SIG-M5 (cell line): ENCODE results near the gene ANKRD63.

Experiments
- DNase-seq: peaks from one replicate; lab custom pipeline; 2025; lab: John Stamatoyannopoulos, UW

ANKRD63 gene

DNA sequence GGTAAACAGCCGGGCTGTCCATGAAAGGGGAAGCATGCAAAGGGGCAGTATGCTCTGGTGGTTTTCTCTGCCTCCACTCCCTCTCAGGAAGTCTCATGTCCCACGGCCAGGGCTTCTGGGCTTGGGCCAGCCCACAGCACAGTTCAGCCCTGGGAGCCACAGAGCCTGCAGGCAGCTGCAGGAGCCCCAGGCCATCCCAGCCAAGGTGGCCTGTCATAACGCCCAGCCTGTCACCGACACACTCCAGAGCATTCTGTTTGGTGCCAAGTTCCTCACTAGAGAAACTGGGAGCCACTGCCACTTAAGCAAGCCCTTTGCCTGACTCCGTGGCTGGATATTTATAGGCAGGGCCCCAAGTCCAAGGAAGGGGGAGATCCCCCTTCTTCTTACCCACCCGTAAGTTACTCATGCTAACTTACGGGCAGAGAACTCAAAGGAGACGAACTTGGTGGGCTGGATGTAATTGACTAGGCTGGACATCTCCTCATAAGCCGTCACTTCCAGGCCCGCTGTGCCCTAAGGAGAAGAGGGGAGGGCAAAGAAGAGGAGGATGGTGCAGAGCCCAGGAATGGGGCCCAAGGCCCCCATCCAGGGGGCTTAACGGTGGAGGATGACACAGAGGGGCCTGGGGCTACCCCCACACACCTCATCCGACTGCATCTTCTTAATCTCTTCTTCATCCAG is 13.2 kb upstream of the ANKRD63 start:
- no peak for DNase-seq

DNA sequence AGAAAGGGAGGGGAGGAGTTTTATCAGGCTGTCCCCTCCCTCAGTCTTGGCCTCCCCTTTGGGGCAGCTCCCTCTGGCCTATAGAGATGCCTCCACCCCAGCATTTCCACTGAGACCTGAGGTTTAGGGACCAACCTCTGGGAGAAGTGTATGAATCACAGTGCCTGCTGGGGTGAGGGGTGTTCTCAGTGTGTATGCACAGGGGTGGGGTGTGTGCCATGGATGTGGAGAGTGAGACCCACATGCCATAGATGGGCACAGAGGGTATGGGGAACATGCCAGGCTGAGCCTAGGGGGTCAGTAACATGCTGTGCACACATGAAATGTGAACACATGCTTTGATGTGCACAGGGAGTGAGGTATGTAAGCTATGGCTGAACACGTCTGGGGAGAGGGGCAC is 12.4 kb upstream of the ANKRD63 start:
- DNase-seq = no peak

DNA sequence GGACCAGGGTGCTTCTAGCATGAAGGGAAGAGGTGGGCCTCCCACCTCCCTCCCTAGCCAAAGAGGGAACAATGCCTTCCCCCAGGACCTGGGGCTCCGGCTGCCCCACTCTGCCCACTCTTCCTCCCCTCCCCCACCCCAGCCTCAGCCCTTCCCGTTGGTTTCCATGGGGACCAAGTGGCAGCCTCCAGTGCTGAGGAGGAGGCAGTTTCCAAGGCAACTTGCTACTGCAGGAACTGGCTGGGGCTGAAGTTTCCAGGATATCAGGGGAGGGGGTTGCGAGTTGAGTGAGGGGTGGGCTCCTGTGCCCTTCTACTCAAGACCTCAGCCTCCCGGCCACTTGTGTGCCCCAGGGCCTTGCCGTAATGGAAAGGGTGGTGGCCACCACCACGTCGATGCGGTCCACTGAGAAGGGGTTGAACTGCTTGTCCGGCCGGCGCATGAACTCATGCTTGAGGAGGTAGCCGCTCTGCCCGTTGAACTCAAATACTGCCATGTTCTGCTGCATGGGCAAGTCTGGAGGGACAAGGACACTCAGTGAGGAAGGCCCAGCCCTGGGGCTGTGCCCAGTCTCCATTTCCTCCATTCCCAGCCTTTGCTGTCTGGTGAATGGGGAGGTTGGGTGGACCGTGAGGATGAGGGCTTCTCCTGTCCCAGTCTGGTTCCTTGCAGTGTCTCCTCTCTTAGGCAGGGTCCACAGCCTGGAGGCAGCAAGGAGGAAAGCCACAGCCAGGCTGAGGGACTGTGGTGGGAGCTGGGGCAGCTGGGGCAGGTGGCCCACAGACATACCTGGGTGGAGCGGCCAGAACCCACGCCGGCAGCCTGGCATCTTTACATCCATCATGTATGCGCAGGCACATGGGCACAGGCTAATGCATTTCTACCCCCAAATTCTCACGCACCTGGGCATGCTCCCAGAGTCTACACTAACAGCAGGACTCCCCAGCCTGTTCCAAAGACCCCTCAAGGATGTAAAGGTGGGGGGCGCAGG is 11.3 kb upstream of the ANKRD63 start:
- DNase-seq = no peak

DNA sequence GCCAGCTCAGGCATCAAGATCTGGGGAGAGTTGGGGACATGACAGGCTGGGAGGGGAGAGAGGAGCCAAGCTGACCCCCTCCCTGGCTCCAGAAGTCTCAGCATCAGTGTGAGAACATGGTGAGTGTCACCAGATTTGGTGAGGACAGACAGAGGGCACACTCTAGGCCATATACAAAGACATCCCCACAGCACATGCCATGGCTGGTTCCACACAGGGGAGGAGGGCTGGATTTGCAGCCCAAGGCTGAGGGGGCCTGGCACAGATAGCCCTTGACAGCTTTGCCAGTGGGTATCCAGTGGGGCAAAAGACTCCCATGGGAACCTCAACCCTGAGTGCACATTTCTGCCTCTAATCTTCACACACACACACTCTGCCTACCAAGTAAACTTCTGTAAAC is 10.1 kb upstream of the ANKRD63 start:
- no peak for DNase-seq

DNA sequence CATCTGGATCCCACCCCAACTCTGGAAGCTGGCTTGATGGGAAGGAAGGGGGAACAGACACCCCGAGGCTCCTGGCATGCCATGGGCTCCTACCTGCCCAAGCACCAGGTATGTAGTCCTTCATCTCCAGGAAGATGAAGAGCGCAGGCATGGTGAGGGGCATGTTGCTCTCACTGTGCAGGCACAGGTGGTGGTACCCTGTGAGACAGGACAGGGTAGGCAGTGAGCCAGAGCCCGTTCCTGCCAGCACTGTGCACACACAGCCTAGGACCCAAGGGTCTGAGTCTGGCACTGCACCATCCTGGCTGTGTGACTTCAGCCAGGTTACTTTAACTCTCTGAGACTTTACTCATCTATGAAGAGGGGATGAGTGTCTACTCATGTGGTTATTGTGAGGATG is 9.4 kb upstream of the ANKRD63 start:
- DNase-seq = no peak

DNA sequence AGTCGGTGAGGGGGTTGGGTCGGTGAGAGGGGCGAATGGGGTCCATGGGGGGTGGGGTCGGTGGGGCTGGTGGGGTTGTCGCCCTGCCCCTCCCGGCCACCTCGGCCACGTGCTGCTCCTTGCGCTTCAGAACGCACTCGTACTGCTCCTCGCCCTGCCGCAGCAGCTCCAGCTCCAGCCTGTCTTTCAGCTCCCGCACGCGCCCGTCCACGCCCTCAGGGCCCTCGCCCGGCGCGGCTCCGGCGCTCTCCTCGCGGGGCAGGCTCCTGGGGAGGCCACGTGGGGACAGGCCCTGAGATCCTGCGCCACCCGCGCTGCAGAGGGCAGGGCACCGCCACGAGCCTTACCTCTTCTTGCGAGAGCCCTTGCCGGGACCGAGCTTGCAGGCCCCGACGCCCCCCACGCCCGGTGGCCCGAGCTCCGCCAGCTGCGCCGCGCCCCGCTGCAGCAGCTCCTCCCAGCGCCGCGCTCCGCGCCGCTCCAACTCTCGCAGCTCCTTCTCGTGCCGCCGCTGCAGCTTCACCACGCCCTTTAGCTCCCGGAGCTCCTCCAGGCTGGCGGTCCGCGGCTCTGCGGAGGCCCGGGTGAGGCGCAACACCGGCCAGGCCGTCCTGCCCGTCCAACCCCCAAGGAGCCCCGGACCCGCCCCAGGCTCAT is 8.2 kb upstream of the ANKRD63 start:
- no peak for DNase-seq

DNA sequence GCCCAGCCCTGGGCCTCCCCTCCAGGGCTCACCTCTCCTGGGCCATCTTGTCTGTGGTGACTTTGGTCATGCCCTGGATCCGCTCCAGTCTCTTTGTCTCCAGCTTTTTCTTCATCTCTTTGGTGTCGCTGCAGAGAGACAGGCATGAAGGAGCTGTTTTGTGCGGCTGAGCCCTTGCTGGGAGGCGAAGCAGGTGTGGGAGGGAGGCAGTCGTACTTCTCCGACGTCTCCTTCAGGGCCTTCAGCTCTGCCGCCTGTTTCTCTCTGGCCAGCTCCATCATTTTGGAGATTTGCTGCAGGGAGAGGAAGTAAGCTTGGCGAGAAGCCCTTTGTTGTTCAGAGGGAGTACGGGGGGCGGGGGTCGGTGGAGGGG is 7.7 kb upstream of the ANKRD63 start:
- no peak for DNase-seq

DNA sequence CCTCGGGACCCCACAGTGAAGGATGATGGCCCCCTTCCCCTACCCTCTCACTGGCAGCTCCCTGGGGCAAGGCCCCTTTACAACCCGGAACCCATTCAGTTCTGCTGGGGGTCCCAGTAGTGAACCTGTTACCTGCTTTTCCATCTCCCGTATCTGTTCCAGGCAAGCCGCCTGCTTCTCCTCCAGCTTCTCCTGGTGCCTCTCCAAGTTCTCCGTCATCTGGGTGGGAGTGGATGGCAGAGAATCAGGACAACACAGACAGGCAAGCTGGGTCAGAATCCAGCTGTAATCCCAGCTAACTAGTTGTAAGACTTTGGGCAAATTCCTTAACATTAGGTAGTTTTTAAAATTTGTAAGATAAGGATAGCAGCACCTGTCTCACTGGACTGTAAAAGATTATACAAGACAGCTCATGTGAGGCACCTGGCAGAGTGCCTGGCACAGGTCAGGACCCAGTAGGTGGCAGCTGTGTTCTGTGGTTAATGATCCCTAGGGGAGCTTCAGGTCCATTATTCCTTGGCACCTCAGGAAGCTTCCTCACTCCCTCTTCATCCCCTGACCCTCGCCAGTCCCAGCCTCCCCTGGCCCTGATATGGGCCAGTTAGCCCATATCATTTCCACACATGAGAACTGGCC is 6.4 kb upstream of the ANKRD63 start:
- no peak for DNase-seq

DNA sequence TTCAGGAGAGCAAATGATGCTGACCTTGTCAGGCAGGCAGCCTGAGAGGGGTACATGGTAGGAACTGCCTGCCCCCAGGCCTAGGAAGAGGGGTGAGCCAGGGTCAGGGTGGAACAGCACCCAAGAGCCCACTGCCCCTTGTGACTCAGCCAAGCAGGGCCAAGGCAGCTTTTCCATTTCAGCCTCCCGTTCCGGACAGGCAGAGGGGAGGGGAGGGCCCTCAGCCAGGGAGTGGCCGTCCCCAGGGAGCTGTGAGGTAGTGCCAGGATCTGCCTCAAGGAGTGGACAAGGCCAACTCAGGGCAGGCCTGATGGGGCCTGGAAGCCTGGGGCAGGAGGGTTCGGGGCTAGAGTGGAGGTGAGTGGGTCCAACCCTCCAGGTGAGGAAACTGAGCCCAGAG is 5.1 kb upstream of the ANKRD63 start:
- DNase-seq = no peak

DNA sequence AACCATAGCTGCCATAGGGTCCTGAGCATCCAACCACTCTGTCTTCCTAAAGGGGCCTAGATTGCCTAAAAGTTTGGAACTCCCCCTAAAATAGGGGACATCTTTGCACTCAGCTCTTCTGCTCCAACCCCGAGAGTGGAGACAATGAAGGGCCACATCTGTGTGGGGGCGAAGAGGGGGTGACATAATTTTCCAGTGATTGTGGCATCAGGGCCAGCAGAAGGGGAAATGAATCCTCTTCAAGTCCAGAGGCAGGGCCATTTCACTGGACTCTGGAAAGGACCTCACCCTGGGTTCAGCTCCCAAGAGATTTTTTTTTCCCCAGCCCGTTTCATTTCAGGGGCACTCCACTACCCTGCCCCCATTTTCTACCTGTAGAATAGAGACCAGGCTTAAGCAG is 4.6 kb upstream of the ANKRD63 start:
- no peak for DNase-seq

DNA sequence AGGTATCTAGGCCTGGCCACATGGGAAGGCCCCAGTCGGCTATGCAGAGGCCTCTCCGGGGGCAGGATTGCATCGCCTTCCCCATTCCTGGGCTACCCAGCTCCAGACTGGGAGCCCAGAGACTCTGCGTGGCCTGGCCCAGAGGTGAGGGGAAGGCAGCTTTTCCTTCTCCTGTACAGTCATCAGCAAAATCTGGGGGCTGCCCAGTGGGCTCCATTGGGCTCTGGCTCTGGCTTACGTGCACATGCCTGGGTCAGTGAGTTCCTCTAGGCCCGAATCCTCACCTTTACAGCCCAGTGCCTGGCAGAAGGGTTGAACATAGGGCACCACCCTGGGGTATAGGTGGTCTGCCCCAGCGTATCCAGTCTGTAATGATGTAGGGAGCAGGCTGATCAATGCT is 3.9 kb upstream of the ANKRD63 start:
- DNase-seq = no peak

DNA sequence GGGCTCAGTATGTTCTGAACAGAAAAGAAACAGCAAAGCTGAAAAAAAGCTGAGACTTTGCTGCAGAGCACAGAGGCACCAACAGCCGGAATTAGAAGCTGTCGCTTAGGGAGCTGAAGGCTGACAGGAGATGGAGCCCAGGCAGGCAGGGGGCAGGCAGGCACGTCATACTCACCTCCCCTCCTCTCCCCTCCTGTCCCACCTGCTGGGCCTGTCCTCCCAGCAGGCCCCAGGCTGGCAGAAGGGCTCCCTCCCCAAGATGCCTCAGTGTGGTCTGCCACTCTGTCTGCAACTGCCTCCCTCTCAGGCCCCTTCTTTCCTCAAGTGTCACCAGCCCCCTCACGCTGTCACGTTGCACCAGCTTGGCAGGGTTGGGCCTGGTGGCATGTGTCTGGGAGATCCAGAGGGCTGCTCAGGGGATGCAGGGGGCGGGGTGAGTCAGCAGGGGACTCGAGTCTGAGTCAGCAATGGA is 3.2 kb upstream of the ANKRD63 start:
- no peak for DNase-seq

DNA sequence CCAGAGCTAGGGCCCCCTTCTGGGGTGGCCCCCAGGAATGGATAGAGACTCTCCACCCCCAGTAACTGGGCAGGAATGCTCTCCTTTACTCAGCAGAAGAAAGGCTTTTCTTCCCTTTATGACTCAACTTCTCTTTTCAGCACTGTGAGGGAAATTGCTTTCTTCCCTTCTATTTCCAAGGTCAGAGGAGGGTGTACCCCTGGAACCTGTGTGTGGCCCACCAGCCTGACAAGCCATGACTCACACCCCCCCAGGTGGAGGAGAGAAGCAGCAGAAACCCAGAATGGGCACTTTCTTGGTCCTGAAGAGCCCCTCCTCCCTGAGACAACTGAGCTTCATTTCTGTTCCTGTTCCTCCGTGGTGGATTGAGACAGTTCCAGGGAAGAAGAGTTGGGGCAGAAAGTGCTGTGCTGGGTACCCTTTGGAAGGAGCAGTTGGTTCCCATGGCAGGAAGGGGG is 2.7 kb upstream of the ANKRD63 start:
- no peak for DNase-seq

DNA sequence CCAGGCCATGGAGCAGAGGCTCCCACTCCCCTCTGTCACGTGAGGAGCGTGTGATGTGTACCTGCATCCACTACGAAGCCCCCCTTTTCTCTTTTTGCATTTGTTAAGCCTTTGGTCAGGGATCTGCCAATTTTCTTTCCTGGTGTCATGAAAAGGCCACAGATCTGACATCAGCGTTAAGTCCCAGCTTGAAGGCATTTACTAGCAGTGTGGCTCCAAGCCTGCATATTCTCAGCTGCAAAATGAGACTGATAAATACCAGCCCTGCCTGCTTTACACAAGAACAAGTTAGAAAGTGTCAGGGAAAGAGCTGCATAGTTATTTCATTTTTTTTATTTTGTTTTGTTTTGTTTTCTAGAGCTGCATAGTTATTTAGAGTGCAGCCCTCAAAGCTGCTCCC is 2.3 kb upstream of the ANKRD63 start:
- DNase-seq = no peak

DNA sequence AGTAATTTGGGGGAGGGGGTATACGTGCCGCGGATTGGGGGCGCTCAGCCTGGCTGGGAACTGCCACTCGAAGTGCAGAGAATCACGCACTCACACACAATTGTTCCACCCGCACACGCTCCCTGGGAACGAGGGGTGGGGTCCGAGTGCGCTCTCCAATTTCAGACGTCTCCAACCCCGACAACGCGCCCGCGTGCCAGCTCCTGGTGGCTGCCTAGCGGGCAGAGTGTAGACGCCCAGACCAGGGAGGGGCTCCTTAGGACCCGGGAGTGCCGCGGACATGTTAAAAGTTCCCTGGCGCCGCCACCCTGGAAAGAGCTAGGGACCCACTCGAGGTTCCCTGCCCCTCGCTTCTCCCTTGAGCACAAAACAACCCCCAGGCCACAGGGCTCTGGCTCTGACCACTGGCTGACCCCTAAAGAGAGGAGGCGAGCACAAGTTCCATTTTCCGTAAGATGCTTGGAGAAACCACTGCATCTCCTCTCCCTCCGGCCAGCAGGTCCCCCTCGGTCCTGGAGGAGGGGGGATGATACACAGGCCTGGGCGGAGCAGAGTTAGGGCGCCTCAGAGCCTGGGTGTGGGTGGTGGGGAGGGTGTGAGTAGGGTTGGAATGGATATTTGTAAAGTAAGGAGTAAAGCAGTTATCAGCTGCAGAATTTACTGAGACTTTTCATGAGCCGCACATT is 894 bp upstream of the ANKRD63 start:
- DNase-seq = no peak

DNA sequence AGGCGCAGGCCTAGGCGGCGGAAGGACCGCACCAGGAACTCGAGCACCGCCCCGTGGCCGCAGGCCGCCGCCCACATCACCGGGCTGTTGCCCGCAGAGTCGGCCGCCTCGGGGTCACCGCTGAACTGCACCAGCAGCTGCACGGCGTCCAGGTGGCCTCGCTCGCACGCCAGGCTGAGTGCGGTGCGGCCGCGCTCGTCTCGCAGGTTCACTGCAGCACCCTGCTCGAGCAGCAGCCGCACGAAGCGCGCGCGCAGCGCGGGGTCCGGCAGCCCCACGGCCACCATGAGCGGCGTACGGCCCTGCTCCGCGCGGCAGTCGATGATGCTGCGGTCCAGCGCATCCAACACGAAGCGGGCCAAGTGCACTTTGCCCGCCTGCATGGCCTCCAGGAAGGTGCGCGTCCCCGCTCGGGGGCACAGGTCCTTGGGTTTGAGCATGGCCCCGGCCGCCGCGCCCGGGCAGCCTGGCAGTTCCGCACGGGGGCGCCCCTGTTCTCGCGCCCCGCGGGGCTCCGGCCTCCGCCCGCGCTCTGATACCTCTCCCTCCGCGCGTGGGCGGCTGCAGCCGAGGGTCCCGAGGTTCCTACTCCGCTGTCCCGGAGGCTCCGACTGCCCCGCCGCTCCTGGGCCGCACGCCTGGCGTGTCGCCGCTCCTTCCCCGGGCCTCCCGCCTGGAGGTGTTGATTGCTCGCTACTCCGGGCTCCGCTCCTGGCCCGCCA is 556 bp downstream of the ANKRD63 start:
- no peak for DNase-seq

DNA sequence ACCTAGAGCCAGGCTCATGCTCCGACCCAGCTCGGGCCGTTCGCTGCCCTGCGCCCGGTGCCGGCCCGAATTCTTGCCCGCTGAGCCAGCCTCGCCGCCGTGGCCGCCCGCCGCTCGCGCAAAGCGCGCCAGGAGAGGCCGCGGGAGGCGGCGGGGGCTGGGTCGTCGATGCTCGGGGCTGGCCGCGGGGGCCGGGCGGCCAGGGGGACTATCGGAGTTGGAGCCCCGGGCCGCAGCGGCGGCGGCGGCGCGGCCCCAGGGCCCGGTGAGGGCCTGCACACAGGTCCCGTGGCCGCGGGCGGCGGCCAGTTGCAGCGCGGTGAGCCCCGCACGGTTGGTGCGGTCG is 1.1 kb downstream of the ANKRD63 start:
- no peak for DNase-seq

DNA sequence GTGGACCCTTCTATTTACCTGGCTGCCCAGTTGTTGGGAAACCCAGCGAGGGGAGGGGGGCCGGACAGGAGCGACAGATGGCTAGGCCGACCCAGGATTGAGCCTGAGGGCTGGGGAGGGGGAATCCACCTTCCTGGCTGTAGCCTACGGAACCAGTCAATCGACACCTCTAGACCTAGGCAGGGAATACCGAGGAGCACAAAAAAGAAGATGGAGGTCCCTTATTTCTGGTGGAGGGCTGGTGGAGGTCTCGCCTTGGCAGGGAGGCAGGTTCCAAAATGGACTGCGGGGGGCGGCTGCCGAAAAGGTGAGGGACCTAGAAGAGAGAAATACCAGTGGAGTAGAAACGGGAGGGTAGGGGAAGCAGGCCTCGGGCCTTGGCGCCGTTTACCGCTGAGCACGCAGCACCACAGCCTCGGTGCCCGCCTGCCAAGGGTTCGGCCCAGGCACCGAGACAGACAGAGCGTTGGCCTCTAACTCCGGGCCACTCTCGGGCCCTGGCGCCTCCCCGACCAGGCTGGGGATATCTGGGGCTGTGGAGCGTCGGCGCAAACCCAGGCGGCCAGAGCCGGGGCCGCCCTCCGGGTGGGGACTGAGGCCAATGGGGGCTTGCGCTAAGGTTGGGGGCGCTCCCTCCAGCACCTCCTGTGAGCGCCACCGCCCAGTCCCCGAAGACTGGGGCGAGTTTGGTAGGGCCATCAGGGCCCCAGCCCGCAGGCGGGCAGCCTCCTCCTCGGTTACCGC is 1.6 kb downstream of the ANKRD63 start:
- no peak for DNase-seq

DNA sequence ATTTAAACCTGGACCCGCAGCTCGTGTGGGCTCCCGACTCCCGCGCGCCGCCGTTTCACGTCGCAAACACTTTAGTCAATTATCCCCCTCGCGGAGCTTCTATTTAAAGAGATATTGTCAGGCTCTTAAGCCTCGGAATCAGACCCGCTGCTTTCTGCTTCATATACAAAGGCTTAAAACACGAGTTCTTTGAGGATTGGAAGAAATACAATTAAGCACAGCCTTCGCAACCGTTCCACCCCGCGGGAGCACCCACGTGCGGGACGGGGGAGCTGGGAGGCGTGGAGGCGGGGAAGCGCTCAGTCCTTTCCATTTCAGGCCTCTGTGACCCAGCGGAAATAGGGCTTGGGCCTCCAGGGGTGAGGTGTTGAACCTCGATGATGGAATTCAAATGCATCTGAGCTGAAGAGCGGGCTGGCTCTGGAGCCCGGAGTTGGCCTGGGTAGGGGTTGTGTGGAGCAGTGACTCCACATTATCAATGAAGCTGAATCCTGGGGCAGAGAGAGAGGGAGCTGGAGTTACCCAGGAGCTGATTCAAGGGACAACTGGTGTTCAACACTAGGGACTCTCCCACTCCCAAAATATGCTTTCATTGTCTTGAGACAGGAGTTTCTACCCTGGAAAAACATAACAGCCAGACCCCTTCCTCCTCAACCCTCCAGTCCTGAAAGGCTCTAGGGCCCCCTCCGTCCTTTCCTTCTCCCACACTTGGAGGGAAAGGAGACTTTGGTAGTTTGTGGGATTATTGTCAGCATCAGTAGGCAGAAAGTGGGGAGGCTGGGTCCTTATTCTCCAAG is 2.4 kb downstream of the ANKRD63 start:
- no peak for DNase-seq
